Gastroesophageal sphincter (tissue), 4 donors: Measurements from ENCODE around the gene DPF3. TPM values are rescaled to one million over a fixed set of nuclear protein-coding genes. Genes with fewer than 3 reads are reported as not detected.

Source experiments
- ATAC-seq: fragments of 150-250 bp; one replicate; pipeline ENCODE4 v1.9.1; 2016; ENCODE audit warnings: mild to moderate bottlenecking, moderate library complexity
- H3K27ac ChIP-seq, 4 donors: fragments of 200-600 bp; sonication (generic) in 3 of 4; 1 replicate in 3 of 4; 2 replicates in 1 of 4; pipeline ENCODE4 v1.5.1; 2016 to 2019
- H3K27me3 ChIP-seq: fragments of 200-600 bp; sonication (generic); one replicate; pipeline ENCODE4 v1.5.1; 2019
- H3K36me3 ChIP-seq, 2 donors: fragments of 200-600 bp; sonication (generic); one replicate each; pipeline ENCODE4 v1.5.1; 2019; ENCODE audit warnings: control low read depth in 1 of 2
- H3K4me1 ChIP-seq, 3 donors: fragments of 200-600 bp; sonication (generic); 1 replicate in 2 of 3; 2 replicates in 1 of 3; pipeline ENCODE4 v1.5.1; 2016 to 2019; ENCODE audit warnings: control low read depth in 2 of 3
- H3K4me3 ChIP-seq, 2 donors: fragments of 200-600 bp; sonication (generic); one replicate each; pipeline ENCODE4 v1.5.1; 2019; ENCODE audit warnings: mild to moderate bottlenecking in 1 of 2, moderate library complexity in 1 of 2
- H3K9me3 ChIP-seq, 3 donors: fragments of 200-600 bp; sonication (generic); one replicate each; pipeline ENCODE4 v1.5.1; 2017 to 2019; ENCODE audit warnings: control low read depth in 2 of 3
- CTCF ChIP-seq, 4 experiments: fragments of 200-600 bp in 2 of 4; fragments of 450-650 bp in 2 of 4; sonication (generic) in 1 of 4; IDR thresholded peaks; one replicate each; pipeline ENCODE4 v1.5.1; 2017 to 2019; ENCODE audit warnings: antibody characterized with exemption in 4 of 4, mild to moderate bottlenecking in 2 of 4, moderate library complexity in 2 of 4
- EP300 ChIP-seq: sonication (generic); formaldehyde crosslinking; IDR thresholded peaks from one replicate; pipeline ENCODE4 v1.6.1; 2017; ENCODE audit warnings: antibody characterized with exemption, mild to moderate bottlenecking
- POLR2A ChIP-seq, 2 donors: fragments of 450-650 bp; IDR thresholded peaks; one replicate each; pipeline ENCODE4 v1.6.1; 2017; ENCODE audit warnings: antibody characterized with exemption in 2 of 2, mild to moderate bottlenecking in 2 of 2, moderate library complexity in 1 of 2
- POLR2AphosphoS5 ChIP-seq: sonication (generic); formaldehyde crosslinking; IDR thresholded peaks from one replicate; pipeline ENCODE4 v1.6.1; 2017; ENCODE audit warnings: antibody characterized with exemption
- WGBS, 2 donors: methylation state at CpG; one replicate each; pipeline ENCODE4 v1.1.5; 2018; ENCODE audit warnings: low coverage in 1 of 2; 5-methylcytosine and 5-hydroxymethylcytosine counted together
- total RNA-seq, 4 donors: library from RNA; depleted of rRNA; stranded (reverse); fragments of >200 nt; gene quantifications; one replicate each; pipeline ENCODE4 v1.1.0, GENCODE V29; 2016

Gene DPF3
- total RNA-seq, 4 donors from 2014 or later = 0.13 to 4.4 (median 2.1) TPM

GRCh38 chr14:72742838-72743195, 151.1 kb downstream of the DPF3 start:
- no peak for ATAC-seq
- peak overlapping the region in 1 of 4 donors; percentile 3 for H3K27ac ChIP-seq

GRCh38 chr14:72742118-72742837, 151.6 kb downstream of the DPF3 start:
- no peak overlapping the region for H3K4me3 ChIP-seq
- H3K27me3 ChIP-seq = no peaks in the 10 kb centered on the region
- WGBS, 2 donors = 59 to 100% methylated on average over 1 to 13 of the region's 27 CpGs
- TF ChIP-seq POLR2AphosphoS5 (no peak), EP300 (no peak), POLR2A (IDR thresholded peaks at IDR 0.05) (no peak), CTCF (IDR thresholded peaks at IDR 0.05) (no peak)
- H3K4me1 ChIP-seq = peaks cover 0 to 23% (median 0%) of the 10 kb centered on the region in 3 donors
- no peaks in the 10 kb centered on the region for H3K9me3 ChIP-seq
- H3K27ac ChIP-seq = no peak overlapping the region
- ATAC-seq = no peak
- no peaks in the 10 kb centered on the region for H3K36me3 ChIP-seq

More at GRCh38 chr14:72742838-72743195, 151.1 kb downstream of the DPF3 start:
- no peaks in the 10 kb centered on the region for H3K27me3 ChIP-seq
- peaks cover 0 to 23% (median 0%) of the 10 kb centered on the region in 3 donors for H3K4me1 ChIP-seq
- H3K4me3 ChIP-seq = no peak overlapping the region
- 74 to 80% methylated on average over 1 to 3 of the region's 10 CpGs for WGBS, 2 donors
- H3K9me3 ChIP-seq = no peaks in the 10 kb centered on the region
- H3K36me3 ChIP-seq = no peaks in the 10 kb centered on the region
- TF ChIP-seq CTCF (IDR thresholded peaks at IDR 0.05) = no peak
- no peak for TF ChIP-seq EP300
- no peak for TF ChIP-seq POLR2AphosphoS5
- no peak for TF ChIP-seq POLR2A (IDR thresholded peaks at IDR 0.05)

- H3K27me3 ChIP-seq = no peaks in the 10 kb centered on the region
- no peaks in the 10 kb centered on the region for H3K9me3 ChIP-seq
- 75% methylated on average over 4 of the region's 8 CpGs; no CpG with 5 or more reads in 1 of the 2 donors for WGBS, 2 donors
- no peak overlapping the region for H3K27ac ChIP-seq
- H3K36me3 ChIP-seq = no peaks in the 10 kb centered on the region
- TF ChIP-seq POLR2AphosphoS5 (no peak), EP300 (no peak), CTCF (IDR thresholded peaks at IDR 0.05) (no peak), POLR2A (IDR thresholded peaks at IDR 0.05) (no peak)
- no peak for ATAC-seq
- no peak overlapping the region for H3K4me3 ChIP-seq
- peaks cover 0 to 23% (median 0%) of the 10 kb centered on the region in 3 donors for H3K4me1 ChIP-seq
Measured at GRCh38 chr14:72741826-72742117, 152.1 kb downstream of the DPF3 start.

- H3K27ac ChIP-seq = no peak overlapping the region
- 90 to 94% methylated on average over 2 to 7 of the region's 10 CpGs for WGBS, 2 donors
- TF ChIP-seq CTCF (IDR thresholded peaks at IDR 0.05) (no peak), POLR2A (IDR thresholded peaks at IDR 0.05) (no peak), POLR2AphosphoS5 (no peak), EP300 (no peak)
- H3K36me3 ChIP-seq = no peaks in the 10 kb centered on the region
- no peaks in the 10 kb centered on the region for H3K9me3 ChIP-seq
- H3K27me3 ChIP-seq = no peaks in the 10 kb centered on the region
- peaks cover 0 to 19% (median 0%) of the 10 kb centered on the region in 3 donors for H3K4me1 ChIP-seq
- ATAC-seq = no peak
- H3K4me3 ChIP-seq = no peak overlapping the region
Measured at GRCh38 chr14:72740966-72741825, 152.7 kb downstream of the DPF3 start.
